Measurements from ENCODE around the gene ANKS1A. TPM values are rescaled to one million over a fixed set of nuclear protein-coding genes. Genes with fewer than 3 reads are reported as not detected.

The ANKS1A gene
- total RNA-seq, 1 donor from 2014 or later, result 76.9 TPM

- peak; percentile 71 for DNase-seq
- H3K27me3 Mint-ChIP-seq (ENCODE audit: unreplicated experiment), result peaks cover 10% of the 10 kb centered on the region
- no peak overlapping the region for H3K4me3 Mint-ChIP-seq (ENCODE audit: unreplicated experiment)
- H3K4me1 Mint-ChIP-seq (ENCODE audit: low read depth, unreplicated experiment), result peaks cover 51% of the 10 kb centered on the region
- H3K27ac Mint-ChIP-seq (ENCODE audit: unreplicated experiment), result no peak overlapping the region
- TF ChIP-seq, protein P1, sequence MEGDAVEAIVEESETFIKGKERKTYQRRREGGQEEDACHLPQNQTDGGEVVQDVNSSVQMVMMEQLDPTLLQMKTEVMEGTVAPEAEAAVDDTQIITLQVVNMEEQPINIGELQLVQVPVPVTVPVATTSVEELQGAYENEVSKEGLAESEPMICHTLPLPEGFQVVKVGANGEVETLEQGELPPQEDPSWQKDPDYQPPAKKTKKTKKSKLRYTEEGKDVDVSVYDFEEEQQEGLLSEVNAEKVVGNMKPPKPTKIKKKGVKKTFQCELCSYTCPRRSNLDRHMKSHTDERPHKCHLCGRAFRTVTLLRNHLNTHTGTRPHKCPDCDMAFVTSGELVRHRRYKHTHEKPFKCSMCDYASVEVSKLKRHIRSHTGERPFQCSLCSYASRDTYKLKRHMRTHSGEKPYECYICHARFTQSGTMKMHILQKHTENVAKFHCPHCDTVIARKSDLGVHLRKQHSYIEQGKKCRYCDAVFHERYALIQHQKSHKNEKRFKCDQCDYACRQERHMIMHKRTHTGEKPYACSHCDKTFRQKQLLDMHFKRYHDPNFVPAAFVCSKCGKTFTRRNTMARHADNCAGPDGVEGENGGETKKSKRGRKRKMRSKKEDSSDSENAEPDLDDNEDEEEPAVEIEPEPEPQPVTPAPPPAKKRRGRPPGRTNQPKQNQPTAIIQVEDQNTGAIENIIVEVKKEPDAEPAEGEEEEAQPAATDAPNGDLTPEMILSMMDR (IDR thresholded peaks at IDR 0.05; ENCODE audit: partially characterized antibody, unreplicated experiment), result no peak
- peaks cover 12% of the 10 kb centered on the region for H3K9me3 Mint-ChIP-seq (ENCODE audit: unreplicated experiment)
- H3K36me3 Mint-ChIP-seq (ENCODE audit: unreplicated experiment), result no peaks in the 10 kb centered on the region
Measured at GRCh38 chr6:35048031-35048613, 159.1 kb downstream of the ANKS1A start.

- Mint-ChIP-seq H3K27me3 (ENCODE audit: unreplicated experiment) (peaks cover 10% of the 10 kb centered on the region), H3K9me3 (ENCODE audit: unreplicated experiment) (peaks cover 12% of the 10 kb centered on the region), H3K36me3 (ENCODE audit: unreplicated experiment) (no peaks in the 10 kb centered on the region), H3K27ac (ENCODE audit: unreplicated experiment) (no peak overlapping the region), H3K4me3 (ENCODE audit: unreplicated experiment) (no peak overlapping the region), H3K4me1 (ENCODE audit: low read depth, unreplicated experiment) (peaks cover 49% of the 10 kb centered on the region)
- peak; percentile 78 for DNase-seq
- TF ChIP-seq, protein P1 (IDR thresholded peaks at IDR 0.05; ENCODE audit: partially characterized antibody, unreplicated experiment), result no peak
Measured at GRCh38 chr6:35048631-35049083, 159.6 kb downstream of the ANKS1A start.

- Mint-ChIP-seq H3K4me3 (ENCODE audit: unreplicated experiment) (no peak overlapping the region), H3K9me3 (ENCODE audit: unreplicated experiment) (peaks cover 12% of the 10 kb centered on the region), H3K27ac (ENCODE audit: unreplicated experiment) (no peak overlapping the region), H3K36me3 (ENCODE audit: unreplicated experiment) (no peaks in the 10 kb centered on the region), H3K4me1 (ENCODE audit: low read depth, unreplicated experiment) (peaks cover 46% of the 10 kb centered on the region), H3K27me3 (ENCODE audit: unreplicated experiment) (peaks cover 10% of the 10 kb centered on the region)
- no peak for DNase-seq
- TF ChIP-seq, protein P1 (IDR thresholded peaks at IDR 0.05; ENCODE audit: partially characterized antibody, unreplicated experiment), result no peak
Measured at GRCh38 chr6:35049156-35049735, 160.2 kb downstream of the ANKS1A start.

- H3K27me3 Mint-ChIP-seq (ENCODE audit: unreplicated experiment), result peaks cover 8% of the 10 kb centered on the region
- TF ChIP-seq, protein P1 (IDR thresholded peaks at IDR 0.05; ENCODE audit: partially characterized antibody, unreplicated experiment), result no peak
- no peak overlapping the region for H3K4me3 Mint-ChIP-seq (ENCODE audit: unreplicated experiment)
- H3K36me3 Mint-ChIP-seq (ENCODE audit: unreplicated experiment), result no peaks in the 10 kb centered on the region
- H3K27ac Mint-ChIP-seq (ENCODE audit: unreplicated experiment), result no peak overlapping the region
- H3K4me1 Mint-ChIP-seq (ENCODE audit: low read depth, unreplicated experiment), result peaks cover 38% of the 10 kb centered on the region
- peak; percentile 66 for DNase-seq
- peaks cover 14% of the 10 kb centered on the region for H3K9me3 Mint-ChIP-seq (ENCODE audit: unreplicated experiment)
Measured at GRCh38 chr6:35049900-35050756, 161.1 kb downstream of the ANKS1A start.
